Measurements from ENCODE around the gene NSDHL.

- no peak for TF ChIP-seq POLR2A (IDR thresholded peaks at IDR 0.05; ENCODE audit: low read length)
- TF ChIP-seq GATA1 (IDR thresholded peaks at IDR 0.05; ENCODE audit: low read depth, low read length): no peak
These were observed 31.9 kb upstream of the NSDHL start for GRCh38 chrX:152798945-152799344.
